ENCODE measurements around the gene PDLIM7. TPM values are rescaled to one million over a fixed set of nuclear protein-coding genes. Genes with fewer than 3 reads are reported as not detected.

PDLIM7 gene
- polyA plus RNA-seq, 1 donor (not counting 4 experiments of a cell fraction or from before 2014, with no cell fraction given) = 48.5 TPM

DNA sequence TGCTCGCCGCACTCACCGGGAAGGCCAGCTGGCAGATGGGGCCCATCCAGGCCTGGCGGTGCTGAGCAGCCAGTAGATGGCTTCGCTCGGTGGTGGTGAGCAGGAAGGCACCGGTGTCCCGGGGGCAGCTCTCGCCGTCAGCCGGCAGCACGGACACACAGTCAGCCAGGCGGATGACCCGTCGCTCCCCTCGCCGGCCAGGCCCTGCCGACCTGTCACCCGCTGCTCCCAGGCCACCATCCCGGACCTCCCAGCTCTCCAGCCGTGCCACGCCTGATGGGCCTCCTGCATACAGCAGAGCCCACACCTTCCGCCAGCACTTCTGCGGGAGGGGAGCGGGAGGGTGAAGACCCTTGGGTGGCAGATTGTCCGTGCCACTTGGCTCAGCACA, 10.8 kb upstream of the PDLIM7 start:
- no peak overlapping the region for H3K4me2 ChIP-seq (ENCODE audit: control insufficient read depth, extremely low read depth, insufficient read depth, low read depth, low read length)
- TF ChIP-seq, protein P1, sequence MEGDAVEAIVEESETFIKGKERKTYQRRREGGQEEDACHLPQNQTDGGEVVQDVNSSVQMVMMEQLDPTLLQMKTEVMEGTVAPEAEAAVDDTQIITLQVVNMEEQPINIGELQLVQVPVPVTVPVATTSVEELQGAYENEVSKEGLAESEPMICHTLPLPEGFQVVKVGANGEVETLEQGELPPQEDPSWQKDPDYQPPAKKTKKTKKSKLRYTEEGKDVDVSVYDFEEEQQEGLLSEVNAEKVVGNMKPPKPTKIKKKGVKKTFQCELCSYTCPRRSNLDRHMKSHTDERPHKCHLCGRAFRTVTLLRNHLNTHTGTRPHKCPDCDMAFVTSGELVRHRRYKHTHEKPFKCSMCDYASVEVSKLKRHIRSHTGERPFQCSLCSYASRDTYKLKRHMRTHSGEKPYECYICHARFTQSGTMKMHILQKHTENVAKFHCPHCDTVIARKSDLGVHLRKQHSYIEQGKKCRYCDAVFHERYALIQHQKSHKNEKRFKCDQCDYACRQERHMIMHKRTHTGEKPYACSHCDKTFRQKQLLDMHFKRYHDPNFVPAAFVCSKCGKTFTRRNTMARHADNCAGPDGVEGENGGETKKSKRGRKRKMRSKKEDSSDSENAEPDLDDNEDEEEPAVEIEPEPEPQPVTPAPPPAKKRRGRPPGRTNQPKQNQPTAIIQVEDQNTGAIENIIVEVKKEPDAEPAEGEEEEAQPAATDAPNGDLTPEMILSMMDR (optimal IDR thresholded peaks at IDR 0.05 in 1 of 3, IDR thresholded peaks at IDR 0.05 in 1 of 3, conservative IDR thresholded peaks at IDR 0.05 in 1 of 3; ENCODE audit: extremely low read depth in 1 of 3, insufficient read depth in 2 of 3, low read length in 3 of 3) = no peak
- no peak for TF ChIP-seq EZH2 (IDR thresholded peaks at IDR 0.05; ENCODE audit: low read length)
- dilution Hi-C loops (cut with MboI; ENCODE audit: extremely low pct_ligation_motif_present, low sequenced_read_pairs) = no loop called here
- no peak overlapping the region for H3K4me3 ChIP-seq (ENCODE audit: control insufficient read depth in 2 of 3, extremely low read depth in 1 of 3, insufficient read depth in 2 of 3, low read depth in 1 of 3, low read length in 3 of 3)
- no peaks in the 10 kb centered on the region for H4K20me1 ChIP-seq (ENCODE audit: control insufficient read depth, extremely low read depth, insufficient read depth, low read length)
- H3K4me1 ChIP-seq (ENCODE audit: control insufficient read depth, extremely low read depth, insufficient read depth, low read length) = no peaks in the 10 kb centered on the region
- no peak overlapping the region for H3K9ac ChIP-seq (ENCODE audit: control insufficient read depth, extremely low read depth, insufficient read depth, low read length)
- no peaks in the 10 kb centered on the region for H3K9me1 ChIP-seq (ENCODE audit: control insufficient read depth, extremely low read depth, insufficient read depth, low read length)
- H3K27ac ChIP-seq (ENCODE audit: control insufficient read depth, insufficient read depth, low read length) = no peak overlapping the region
- DNase-seq (ENCODE audit: low read depth, low spot score) = no peak
- H3K9me3 ChIP-seq (ENCODE audit: control insufficient read depth, low read depth, low read length) = no peaks in the 10 kb centered on the region
- no peaks in the 10 kb centered on the region for H3K79me2 ChIP-seq (ENCODE audit: control insufficient read depth, insufficient read depth, low read length)
- no peak for FAIRE-seq
- H3K27me3 ChIP-seq (ENCODE audit: control insufficient read depth, extremely low read depth, insufficient read depth, low read length) = no peaks in the 10 kb centered on the region
- peaks cover 23 to 25% of the 10 kb centered on the region in 2 experiments for H3K36me3 ChIP-seq (ENCODE audit: control insufficient read depth in 2 of 2, extremely low read depth in 1 of 2, insufficient read depth in 2 of 2, low read length in 2 of 2)
- no peak overlapping the region for H2AFZ ChIP-seq (ENCODE audit: control insufficient read depth, low read length)

GRCh38 chr5:177507596-177508220, 10.3 kb upstream of the PDLIM7 start:
- FAIRE-seq = no peak
- no peak overlapping the region for H3K27ac ChIP-seq (ENCODE audit: control insufficient read depth, insufficient read depth, low read length)
- dilution Hi-C loops (cut with MboI; ENCODE audit: extremely low pct_ligation_motif_present, low sequenced_read_pairs) = no loop called here

More at GRCh38 chr5:177507596-177508220, 10.3 kb upstream of the PDLIM7 start:
- Histone ChIP-seq H3K79me2 (ENCODE audit: control insufficient read depth, insufficient read depth, low read length) (no peaks in the 10 kb centered on the region), H3K9me3 (ENCODE audit: control insufficient read depth, low read depth, low read length) (no peaks in the 10 kb centered on the region), H4K20me1 (ENCODE audit: control insufficient read depth, extremely low read depth, insufficient read depth, low read length) (no peaks in the 10 kb centered on the region), H3K4me3 (ENCODE audit: control insufficient read depth in 2 of 3, extremely low read depth in 1 of 3, insufficient read depth in 2 of 3, low read depth in 1 of 3, low read length in 3 of 3) (no peak overlapping the region), H3K9ac (ENCODE audit: control insufficient read depth, extremely low read depth, insufficient read depth, low read length) (no peak overlapping the region), H3K36me3 (ENCODE audit: control insufficient read depth in 2 of 2, extremely low read depth in 1 of 2, insufficient read depth in 2 of 2, low read length in 2 of 2) (peaks cover 23 to 25% of the 10 kb centered on the region in 2 experiments), H3K4me2 (ENCODE audit: control insufficient read depth, extremely low read depth, insufficient read depth, low read depth, low read length) (no peak overlapping the region), H2AFZ (ENCODE audit: control insufficient read depth, low read length) (no peak overlapping the region), H3K4me1 (ENCODE audit: control insufficient read depth, extremely low read depth, insufficient read depth, low read length) (peaks cover 1% of the 10 kb centered on the region), H3K27me3 (ENCODE audit: control insufficient read depth, extremely low read depth, insufficient read depth, low read length) (no peaks in the 10 kb centered on the region), H3K9me1 (ENCODE audit: control insufficient read depth, extremely low read depth, insufficient read depth, low read length) (no peaks in the 10 kb centered on the region)
- TF ChIP-seq, protein P1 (optimal IDR thresholded peaks at IDR 0.05 in 1 of 3, IDR thresholded peaks at IDR 0.05 in 1 of 3, conservative IDR thresholded peaks at IDR 0.05 in 1 of 3; ENCODE audit: extremely low read depth in 1 of 3, insufficient read depth in 2 of 3, low read length in 3 of 3) = no peak
- no peak for TF ChIP-seq EZH2 (IDR thresholded peaks at IDR 0.05; ENCODE audit: low read length)
- DNase-seq (ENCODE audit: low read depth, low spot score) = no peak
